Measurements from ENCODE around the gene NDOR1. TPM values are rescaled to one million over a fixed set of nuclear protein-coding genes. Genes with fewer than 3 reads are reported as not detected.

The NDOR1 gene
- total RNA-seq, 2 donors from 2014 or later: 6.6 TPM

- Histone ChIP-seq H3K9me3 (no peaks in the 10 kb centered on the region), H3K36me3 (no peaks in the 10 kb centered on the region), H3K4me1 (peaks cover 0 to 39% of the 10 kb centered on the region in 2 donors), H3K4me3 (peak overlapping the region; percentile 21 to 38), H3K27ac (no peak overlapping the region), H3K27me3 (peaks cover 44 to 82% of the 10 kb centered on the region in 2 donors)
- peak in 1 of 2 donors; percentile 19 for TF ChIP-seq CTCF (IDR thresholded peaks at IDR 0.05)
- DNase-seq (ENCODE audit: low spot score): no peak
Observed at GRCh38 chr9:137162505-137163364, 42.8 kb upstream of the NDOR1 start.

GRCh38 chr9:137163365-137163715 is 42.2 kb upstream of the NDOR1 start:
- H3K27ac ChIP-seq: no peak overlapping the region
- H3K27me3 ChIP-seq: peaks cover 50 to 88% of the 10 kb centered on the region in 2 donors
- no peak for TF ChIP-seq CTCF (IDR thresholded peaks at IDR 0.05)
- H3K4me1 ChIP-seq: peaks cover 0 to 45% of the 10 kb centered on the region in 2 donors
- H3K9me3 ChIP-seq: no peaks in the 10 kb centered on the region
- H3K36me3 ChIP-seq: no peaks in the 10 kb centered on the region
- peak overlapping the region; percentile 21 to 38 for H3K4me3 ChIP-seq
- no peak for DNase-seq (ENCODE audit: low spot score)

GRCh38 chr9:137163805-137164204 is 41.7 kb upstream of the NDOR1 start:
- no peak for TF ChIP-seq CTCF (IDR thresholded peaks at IDR 0.05)
- H3K27ac ChIP-seq: no peak overlapping the region
- no peak overlapping the region for H3K4me3 ChIP-seq
- H3K27me3 ChIP-seq: peaks cover 50 to 89% of the 10 kb centered on the region in 2 donors
- H3K36me3 ChIP-seq: no peaks in the 10 kb centered on the region
- H3K9me3 ChIP-seq: no peaks in the 10 kb centered on the region
- no peak for DNase-seq (ENCODE audit: low spot score)
- H3K4me1 ChIP-seq: peaks cover 0 to 50% of the 10 kb centered on the region in 2 donors

- DNase-seq (ENCODE audit: low spot score): no peak
- no peak overlapping the region for H3K27ac ChIP-seq
- no peaks in the 10 kb centered on the region for H3K36me3 ChIP-seq
- no peak overlapping the region for H3K4me3 ChIP-seq
- TF ChIP-seq CTCF (IDR thresholded peaks at IDR 0.05): no peak
- H3K9me3 ChIP-seq: no peaks in the 10 kb centered on the region
- H3K4me1 ChIP-seq: peaks cover 0 to 58% of the 10 kb centered on the region in 2 donors
- peaks cover 49 to 89% of the 10 kb centered on the region in 2 donors for H3K27me3 ChIP-seq
Observed at GRCh38 chr9:137164370-137165249, 40.9 kb upstream of the NDOR1 start.

GRCh38 chr9:137165250-137165836 is 40.2 kb upstream of the NDOR1 start:
- DNase-seq (ENCODE audit: low spot score): no peak
- Histone ChIP-seq H3K27me3 (peaks cover 45 to 82% of the 10 kb centered on the region in 2 donors), H3K4me1 (peaks cover 0 to 61% of the 10 kb centered on the region in 2 donors)

More at GRCh38 chr9:137165250-137165836, 40.2 kb upstream of the NDOR1 start:
- Histone ChIP-seq H3K27ac (no peak overlapping the region), H3K9me3 (no peaks in the 10 kb centered on the region), H3K4me3 (no peak overlapping the region), H3K36me3 (no peaks in the 10 kb centered on the region)
- no peak for TF ChIP-seq CTCF (IDR thresholded peaks at IDR 0.05)
